Activated T-cell treated with anti-CD3 and anti-CD28 coated beads, Interleukin-2, amount 50 U/mL, for 24 hours (primary cell): ENCODE data around the gene LAMTOR3.

ENCODE experiments used
- DNase-seq: peaks from one replicate; pipeline ENCODE4 v3.0.0-alpha.2; 2020
- H3K27ac Mint-ChIP-seq: 2 replicates; pipeline ENCODE4 v1.8.0; 2020; ENCODE audit warnings: mild to moderate bottlenecking, mixed read lengths
- H3K27me3 Mint-ChIP-seq: 2 replicates; pipeline ENCODE4 v1.8.0; 2020; ENCODE audit warnings: mixed read lengths
- H3K36me3 Mint-ChIP-seq: 2 replicates; pipeline ENCODE4 v1.8.0; 2020; ENCODE audit warnings: low read depth, mixed read lengths
- H3K4me1 Mint-ChIP-seq: 2 replicates; pipeline ENCODE4 v1.8.0; 2020; ENCODE audit warnings: low read depth, mixed read lengths
- H3K4me3 Mint-ChIP-seq: 2 replicates; pipeline ENCODE4 v1.8.0; 2020; ENCODE audit warnings: mild to moderate bottlenecking, moderate library complexity, mixed read lengths
- H3K9me3 Mint-ChIP-seq: 2 replicates; pipeline ENCODE4 v1.8.0; 2020; ENCODE audit warnings: mixed read lengths

LAMTOR3 gene

DNA sequence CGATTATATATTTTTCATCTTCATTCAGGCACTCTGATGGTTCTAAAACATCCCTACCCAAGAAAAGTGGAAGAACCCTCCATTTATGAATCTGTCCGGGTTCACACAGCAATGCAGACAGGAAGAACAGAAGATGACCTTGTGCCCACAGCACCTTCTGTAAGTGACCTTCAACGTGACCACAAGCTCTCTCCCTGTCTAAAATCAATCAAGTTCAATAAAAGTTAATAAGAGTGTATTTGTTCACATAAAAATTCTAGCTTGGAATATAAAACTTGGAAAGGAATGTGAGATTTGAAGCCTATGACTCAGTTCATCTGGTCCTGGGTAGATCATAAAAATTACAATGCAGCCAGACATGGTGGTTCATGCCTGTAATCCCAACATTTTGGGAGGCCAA lies 41.0 kb downstream of the LAMTOR3 start:
- Mint-ChIP-seq H3K4me1 (peaks cover 89% of the 10 kb centered on the region), H3K27me3 (no peaks in the 10 kb centered on the region), H3K9me3 (no peaks in the 10 kb centered on the region), H3K4me3 (no peak overlapping the region), H3K27ac (peak overlapping the region; percentile 96), H3K36me3 (peaks cover 68% of the 10 kb centered on the region)
- DNase-seq = no peak

GRCh38 chr4:99852199-99852749 lies 42.0 kb downstream of the LAMTOR3 start:
- peak overlapping the region; percentile 96 for H3K27ac Mint-ChIP-seq
- peak overlapping the region; percentile 69 for H3K4me3 Mint-ChIP-seq
- peak; percentile 57 for DNase-seq
- no peaks in the 10 kb centered on the region for H3K27me3 Mint-ChIP-seq
- H3K36me3 Mint-ChIP-seq = peaks cover 66% of the 10 kb centered on the region
- no peaks in the 10 kb centered on the region for H3K9me3 Mint-ChIP-seq
- H3K4me1 Mint-ChIP-seq = peaks cover 92% of the 10 kb centered on the region

DNA sequence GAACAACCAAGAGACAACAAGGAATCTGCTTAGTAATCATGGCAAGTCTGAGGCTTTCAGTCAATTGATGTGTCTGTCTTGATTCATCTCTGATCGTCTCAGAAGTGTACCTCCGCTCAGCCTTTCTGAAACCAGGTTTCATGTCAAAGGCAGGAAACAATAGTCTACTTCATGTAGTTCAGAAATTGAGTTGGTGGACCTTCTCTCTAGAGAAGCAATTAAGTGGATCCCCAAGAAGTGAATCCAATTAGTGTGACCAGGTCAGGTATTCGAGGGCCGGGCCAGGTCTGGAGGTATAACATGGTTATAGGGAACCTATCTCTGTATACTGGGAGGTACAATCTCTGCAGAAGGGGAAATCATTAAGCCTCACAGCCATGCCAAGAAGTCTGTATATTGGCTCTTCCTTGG lies 45.6 kb downstream of the LAMTOR3 start:
- H3K4me1 Mint-ChIP-seq = peaks cover 86% of the 10 kb centered on the region
- no peaks in the 10 kb centered on the region for H3K9me3 Mint-ChIP-seq
- DNase-seq = peak; percentile 46
- no peaks in the 10 kb centered on the region for H3K27me3 Mint-ChIP-seq
- peak overlapping the region; percentile 97 for H3K27ac Mint-ChIP-seq
- H3K36me3 Mint-ChIP-seq = peaks cover 64% of the 10 kb centered on the region
- peak overlapping the region; percentile 60 for H3K4me3 Mint-ChIP-seq

- Mint-ChIP-seq H3K4me3 (peak overlapping the region; percentile 60), H3K27me3 (no peaks in the 10 kb centered on the region), H3K36me3 (peaks cover 65% of the 10 kb centered on the region), H3K9me3 (no peaks in the 10 kb centered on the region), H3K27ac (peak overlapping the region; percentile 97), H3K4me1 (peaks cover 78% of the 10 kb centered on the region)
- peak; percentile 43 for DNase-seq
Measured at GRCh38 chr4:99847362-99847976, 46.8 kb downstream of the LAMTOR3 start.

- no peaks in the 10 kb centered on the region for H3K9me3 Mint-ChIP-seq
- peaks cover 68% of the 10 kb centered on the region for H3K36me3 Mint-ChIP-seq
- no peak for DNase-seq
- H3K4me3 Mint-ChIP-seq = peak overlapping the region; percentile 60
- peaks cover 74% of the 10 kb centered on the region for H3K4me1 Mint-ChIP-seq
- peak overlapping the region; percentile 97 for H3K27ac Mint-ChIP-seq
- no peaks in the 10 kb centered on the region for H3K27me3 Mint-ChIP-seq
Measured at GRCh38 chr4:99846891-99847290, 47.3 kb downstream of the LAMTOR3 start.

- no peaks in the 10 kb centered on the region for H3K27me3 Mint-ChIP-seq
- no peak for DNase-seq
- no peaks in the 10 kb centered on the region for H3K9me3 Mint-ChIP-seq
- peak overlapping the region; percentile 93 for H3K27ac Mint-ChIP-seq
- peak overlapping the region; percentile 42 for H3K4me3 Mint-ChIP-seq
- H3K4me1 Mint-ChIP-seq = peaks cover 76% of the 10 kb centered on the region
- H3K36me3 Mint-ChIP-seq = peaks cover 76% of the 10 kb centered on the region
Measured at GRCh38 chr4:99845708-99846469, 48.3 kb downstream of the LAMTOR3 start.

DNA sequence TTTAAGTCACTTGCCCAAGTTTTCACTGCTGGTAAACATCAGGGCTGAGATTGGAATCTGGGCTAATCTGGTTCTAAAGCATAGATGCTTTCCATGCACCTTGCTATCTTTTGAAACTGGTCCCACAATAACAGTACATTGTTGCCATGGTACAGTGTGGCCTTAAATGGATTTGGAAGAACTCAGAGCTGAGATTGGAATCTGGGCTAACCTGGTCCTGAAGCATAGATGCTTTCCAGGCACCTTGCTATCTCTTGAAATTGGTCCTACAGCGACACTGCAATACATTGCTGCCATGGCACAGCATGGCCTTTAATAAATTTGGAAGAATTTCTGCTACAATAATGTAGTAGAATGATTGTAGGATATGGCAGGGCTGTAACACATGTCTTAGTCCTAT lies 49.0 kb downstream of the LAMTOR3 start:
- no peak overlapping the region for H3K4me3 Mint-ChIP-seq
- H3K36me3 Mint-ChIP-seq = peaks cover 78% of the 10 kb centered on the region
- no peaks in the 10 kb centered on the region for H3K27me3 Mint-ChIP-seq
- no peak for DNase-seq
- H3K4me1 Mint-ChIP-seq = peaks cover 75% of the 10 kb centered on the region
- H3K9me3 Mint-ChIP-seq = no peaks in the 10 kb centered on the region
- H3K27ac Mint-ChIP-seq = peak overlapping the region; percentile 93

DNA sequence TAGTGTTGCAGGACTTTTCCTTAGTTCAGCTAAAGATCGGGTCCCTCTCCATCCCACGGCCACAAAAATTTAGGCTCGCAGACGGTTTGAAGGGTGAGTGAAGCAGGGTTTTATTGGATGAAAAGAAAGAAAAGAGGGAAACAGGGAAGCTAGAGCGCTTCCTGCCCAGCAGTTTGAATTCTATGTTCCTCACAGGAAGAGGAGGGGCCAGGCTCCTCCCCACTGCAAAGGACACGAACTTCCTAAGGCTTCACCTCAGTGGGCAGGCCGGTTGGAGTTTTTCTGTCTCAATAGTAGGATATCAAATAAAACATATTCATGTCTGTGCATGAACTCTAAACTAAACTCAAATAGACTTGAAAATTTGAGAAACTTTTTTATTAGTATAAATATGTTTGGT lies 50.2 kb downstream of the LAMTOR3 start:
- H3K9me3 Mint-ChIP-seq = no peaks in the 10 kb centered on the region
- no peaks in the 10 kb centered on the region for H3K27me3 Mint-ChIP-seq
- no peak overlapping the region for H3K27ac Mint-ChIP-seq
- no peak for DNase-seq
- no peak overlapping the region for H3K4me3 Mint-ChIP-seq
- peaks cover 68% of the 10 kb centered on the region for H3K4me1 Mint-ChIP-seq
- H3K36me3 Mint-ChIP-seq = peaks cover 77% of the 10 kb centered on the region

DNA sequence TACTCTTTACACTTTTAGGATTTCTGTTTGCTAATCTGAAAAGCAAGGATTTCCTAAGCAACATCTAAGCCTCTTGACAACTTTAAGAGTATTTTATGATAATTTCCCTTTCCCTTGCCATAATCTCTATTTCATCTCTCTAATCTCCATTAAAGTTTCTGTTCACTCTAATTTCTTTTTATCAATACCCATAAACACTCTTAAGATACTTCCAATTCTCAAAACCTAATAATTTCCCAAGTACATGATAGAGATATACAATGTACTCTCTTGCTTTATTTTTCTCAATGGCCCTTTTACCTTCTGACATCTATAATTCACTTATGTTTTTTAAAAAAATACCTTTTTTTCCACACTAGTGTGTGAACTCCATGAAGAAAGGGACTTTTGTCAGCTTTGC lies 50.8 kb downstream of the LAMTOR3 start:
- Mint-ChIP-seq H3K4me1 (peaks cover 63% of the 10 kb centered on the region), H3K27me3 (no peaks in the 10 kb centered on the region), H3K9me3 (no peaks in the 10 kb centered on the region), H3K27ac (no peak overlapping the region), H3K36me3 (peaks cover 77% of the 10 kb centered on the region), H3K4me3 (no peak overlapping the region)
- DNase-seq = no peak

DNA sequence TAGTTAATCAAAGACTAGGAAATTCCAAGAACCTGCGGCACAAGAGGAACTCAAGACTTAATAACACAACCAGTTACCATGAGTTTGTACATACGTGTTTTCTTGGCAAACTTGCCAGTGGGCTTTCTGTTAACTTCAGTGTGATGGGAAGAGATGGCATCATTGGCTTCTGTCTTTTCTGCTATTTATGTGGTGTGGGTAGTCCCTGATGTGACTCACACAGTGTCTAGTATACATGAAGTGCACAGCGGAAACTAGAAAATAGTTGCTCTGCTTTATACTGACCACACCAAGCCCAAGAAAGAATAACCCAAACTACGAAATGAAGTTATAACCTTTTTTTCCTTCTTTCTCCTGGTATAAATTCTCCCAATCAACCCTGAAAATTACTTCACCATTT lies 53.1 kb downstream of the LAMTOR3 start:
- H3K27ac Mint-ChIP-seq = peak overlapping the region; percentile 57
- no peaks in the 10 kb centered on the region for H3K27me3 Mint-ChIP-seq
- no peak for DNase-seq
- no peaks in the 10 kb centered on the region for H3K9me3 Mint-ChIP-seq
- no peak overlapping the region for H3K4me3 Mint-ChIP-seq
- H3K36me3 Mint-ChIP-seq = peaks cover 81% of the 10 kb centered on the region
- H3K4me1 Mint-ChIP-seq = peaks cover 41% of the 10 kb centered on the region

GRCh38 chr4:99838927-99839326 lies 55.3 kb downstream of the LAMTOR3 start:
- H3K4me1 Mint-ChIP-seq = peaks cover 29% of the 10 kb centered on the region
- no peak overlapping the region for H3K4me3 Mint-ChIP-seq
- H3K36me3 Mint-ChIP-seq = peaks cover 82% of the 10 kb centered on the region
- no peaks in the 10 kb centered on the region for H3K9me3 Mint-ChIP-seq
- no peak overlapping the region for H3K27ac Mint-ChIP-seq
- no peaks in the 10 kb centered on the region for H3K27me3 Mint-ChIP-seq
- no peak for DNase-seq

- H3K4me3 Mint-ChIP-seq = no peak overlapping the region
- peak overlapping the region; percentile 17 for H3K27ac Mint-ChIP-seq
- no peaks in the 10 kb centered on the region for H3K9me3 Mint-ChIP-seq
- no peak for DNase-seq
- peaks cover 57% of the 10 kb centered on the region for H3K36me3 Mint-ChIP-seq
- no peaks in the 10 kb centered on the region for H3K27me3 Mint-ChIP-seq
- peaks cover 16% of the 10 kb centered on the region for H3K4me1 Mint-ChIP-seq
Measured at GRCh38 chr4:99835942-99836341, 58.3 kb downstream of the LAMTOR3 start.

DNA sequence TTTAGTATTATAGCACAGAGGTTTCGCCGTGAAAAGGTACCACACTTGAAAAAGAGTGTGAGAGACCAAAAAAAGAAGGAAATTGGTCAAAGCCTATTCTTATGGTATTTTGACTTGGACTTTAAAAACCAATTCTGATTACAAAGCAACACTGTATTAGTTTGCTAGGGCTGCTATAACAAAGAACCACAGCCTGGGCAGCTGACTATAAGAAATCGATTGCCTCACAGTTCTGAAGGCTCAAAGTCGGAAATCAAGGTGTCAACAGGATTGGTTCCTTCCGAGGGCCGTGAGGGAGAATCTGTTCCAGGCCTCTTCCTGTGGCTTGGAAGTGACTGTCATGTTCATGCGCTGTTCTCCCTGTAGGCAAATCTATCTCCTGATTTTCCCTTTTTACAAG lies 59.7 kb downstream of the LAMTOR3 start:
- H3K4me3 Mint-ChIP-seq = no peak overlapping the region
- no peak overlapping the region for H3K27ac Mint-ChIP-seq
- H3K27me3 Mint-ChIP-seq = no peaks in the 10 kb centered on the region
- DNase-seq = no peak
- no peaks in the 10 kb centered on the region for H3K9me3 Mint-ChIP-seq
- H3K36me3 Mint-ChIP-seq = peaks cover 50% of the 10 kb centered on the region
- H3K4me1 Mint-ChIP-seq = peaks cover 14% of the 10 kb centered on the region

GRCh38 chr4:99833756-99834155 lies 60.5 kb downstream of the LAMTOR3 start:
- Mint-ChIP-seq H3K27ac (no peak overlapping the region), H3K36me3 (peaks cover 44% of the 10 kb centered on the region), H3K4me3 (no peak overlapping the region), H3K4me1 (peaks cover 13% of the 10 kb centered on the region), H3K27me3 (no peaks in the 10 kb centered on the region), H3K9me3 (no peaks in the 10 kb centered on the region)
- no peak for DNase-seq

GRCh38 chr4:99832758-99833157 lies 61.5 kb downstream of the LAMTOR3 start:
- no peak overlapping the region for H3K27ac Mint-ChIP-seq
- peaks cover 20% of the 10 kb centered on the region for H3K4me1 Mint-ChIP-seq
- no peaks in the 10 kb centered on the region for H3K9me3 Mint-ChIP-seq
- peaks cover 39% of the 10 kb centered on the region for H3K36me3 Mint-ChIP-seq
- no peak for DNase-seq
- H3K4me3 Mint-ChIP-seq = no peak overlapping the region
- no peaks in the 10 kb centered on the region for H3K27me3 Mint-ChIP-seq
